ENCODE measurements around the gene MAPKAPK2.

DNA sequence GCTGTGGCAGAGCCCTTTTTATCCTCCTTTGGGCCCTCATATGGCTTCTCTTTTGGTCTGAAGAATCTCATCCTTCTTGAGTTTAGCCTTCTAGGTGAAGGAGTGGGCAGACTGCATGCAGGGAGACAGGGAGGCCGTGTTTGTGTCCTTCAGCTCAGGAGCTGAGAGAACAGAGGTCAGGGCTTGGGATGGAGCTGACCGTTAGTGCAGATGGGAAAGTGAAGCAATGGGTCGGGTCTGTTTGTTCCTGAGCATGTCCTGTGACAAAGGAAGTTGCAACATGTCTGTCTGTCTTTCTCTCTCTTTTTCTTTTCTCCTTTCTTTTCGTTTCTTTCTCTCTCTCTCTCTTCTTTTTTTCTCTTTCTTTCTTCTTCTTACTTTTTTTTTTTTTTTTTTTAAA lies 14.9 kb downstream of the MAPKAPK2 start:
- no peak for TF ChIP-seq CTCF (IDR thresholded peaks at IDR 0.05; ENCODE audit: low read length)
- TF ChIP-seq EZH2 (optimal IDR thresholded peaks at IDR 0.05; ENCODE audit: low read depth, low read length), result no peak
- TF ChIP-seq EZH2phosphoT487 (IDR thresholded peaks at IDR 0.05; ENCODE audit: low read length), result no peak

Data from MM.1S (cell line).